ENCODE results near the gene TTLL9.

Gene TTLL9

DNA sequence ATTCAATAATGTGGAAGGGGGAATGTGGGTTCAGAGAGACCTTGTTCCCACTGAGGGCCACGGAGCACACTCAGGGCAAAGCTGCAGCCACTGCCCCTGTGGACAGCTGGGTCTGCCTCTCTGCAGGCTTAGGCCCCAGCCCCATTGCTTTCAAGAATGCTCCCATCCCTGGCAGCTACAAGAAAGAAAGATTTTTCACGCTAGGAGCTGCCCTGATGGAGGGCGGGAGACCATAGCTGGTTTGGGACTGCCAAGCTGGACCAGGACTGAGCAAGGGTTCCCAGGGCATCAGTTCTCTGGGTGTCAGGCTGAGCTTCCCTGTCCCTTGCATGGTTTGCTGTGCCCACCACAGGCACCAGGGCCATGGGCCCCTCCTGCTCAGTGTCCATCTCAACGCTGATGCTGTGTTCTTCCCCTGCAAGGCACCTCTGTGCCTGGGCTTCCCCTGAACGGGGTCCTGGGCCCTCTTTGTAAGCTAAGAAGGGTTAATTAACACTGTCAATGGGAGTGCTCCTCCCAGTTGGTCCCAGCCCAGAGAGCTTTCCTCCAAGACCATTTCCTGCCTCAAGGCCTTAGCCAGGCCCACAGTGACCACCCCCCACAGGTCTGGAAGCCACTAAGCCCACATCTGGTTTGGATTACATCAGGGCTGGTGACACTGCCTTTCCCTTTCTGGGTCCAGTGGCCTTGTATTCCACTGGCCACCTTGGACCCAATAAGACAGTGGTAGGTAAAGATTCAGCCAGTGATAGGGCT is 33.4 kb upstream of the TTLL9 start:
- DNase-seq = no peak

- no peak for DNase-seq
Measured at GRCh38 chr20:31837896-31838397, 32.5 kb upstream of the TTLL9 start.

- DNase-seq = no peak
Measured at GRCh38 chr20:31838646-31839292, 31.7 kb upstream of the TTLL9 start.

DNA sequence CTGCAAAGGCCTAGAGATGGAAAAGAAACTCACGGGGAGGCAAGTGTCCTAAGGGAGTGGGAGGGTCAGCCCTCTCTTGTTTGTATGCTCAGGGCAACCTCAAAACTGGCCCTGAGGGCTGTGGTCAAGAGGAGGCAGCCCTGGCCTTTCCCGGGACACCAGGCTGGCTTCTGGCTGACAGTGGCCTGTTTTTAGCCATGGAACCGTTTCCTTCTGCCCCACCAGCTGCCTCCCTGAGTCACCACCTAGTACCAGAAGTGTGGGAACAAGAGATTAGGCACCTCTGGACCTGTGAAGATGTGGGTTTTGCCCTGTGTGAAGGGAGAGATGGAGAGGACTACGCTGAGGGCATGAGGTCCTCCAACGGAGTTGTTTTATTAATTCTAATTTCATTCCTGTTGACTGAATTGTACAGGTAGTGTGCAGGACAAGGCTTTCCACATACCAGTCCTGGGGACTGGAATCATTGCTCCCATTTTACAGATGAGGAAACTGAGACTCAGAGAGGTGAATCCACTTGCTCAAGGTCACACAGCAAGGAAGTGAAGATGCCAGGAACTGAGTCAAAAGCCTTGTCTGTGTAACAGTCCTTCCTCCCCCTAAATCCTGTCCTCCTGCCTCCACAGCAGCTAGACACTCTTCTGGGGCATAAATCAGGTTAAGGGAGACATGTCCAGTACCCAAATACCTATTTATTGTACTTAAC is 30.5 kb upstream of the TTLL9 start:
- no peak for DNase-seq

DNA sequence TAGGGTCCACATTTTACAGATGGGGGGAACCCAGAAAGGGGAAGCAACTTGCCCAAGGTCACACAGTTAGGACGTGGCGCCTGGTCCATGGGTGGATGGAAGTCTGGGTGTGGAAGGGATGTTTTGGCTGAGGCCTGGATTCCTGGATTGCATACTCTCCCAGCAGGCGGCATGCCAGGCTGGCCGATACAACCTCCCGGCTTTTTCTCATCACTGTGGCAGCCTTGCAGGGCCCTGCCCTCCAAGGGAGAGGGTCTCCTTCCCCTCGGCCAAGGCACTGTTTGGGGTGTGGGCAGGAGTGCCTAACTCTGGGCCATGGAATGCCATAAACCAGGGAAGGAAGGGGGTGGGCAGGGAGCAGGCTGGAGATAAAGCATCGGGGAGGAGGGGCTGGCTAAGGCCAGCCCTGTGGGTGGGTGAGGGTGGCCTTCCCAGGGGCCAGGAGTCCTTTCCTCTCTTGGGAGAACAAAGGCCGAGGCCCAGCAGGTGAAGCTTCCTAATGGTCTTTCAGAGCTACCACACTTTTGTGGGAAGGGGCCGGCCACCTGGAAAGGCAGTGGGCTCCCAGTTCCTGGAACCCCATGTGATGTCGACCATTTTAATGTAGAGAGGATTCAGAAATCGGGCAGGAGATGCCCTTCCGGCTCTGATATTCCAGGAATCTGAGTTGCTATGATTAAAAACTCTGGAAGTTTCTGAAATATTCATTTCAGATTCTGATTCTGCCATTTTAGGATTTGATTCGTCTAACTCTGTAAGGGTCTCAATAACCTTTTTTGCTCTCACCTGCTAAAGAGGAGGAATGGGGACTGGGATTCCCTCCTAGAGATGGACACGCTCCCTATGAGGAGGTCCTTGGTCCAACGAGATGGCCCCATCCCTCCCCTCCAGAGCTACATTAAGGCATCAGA is 29.3 kb upstream of the TTLL9 start:
- DNase-seq = no peak

DNA sequence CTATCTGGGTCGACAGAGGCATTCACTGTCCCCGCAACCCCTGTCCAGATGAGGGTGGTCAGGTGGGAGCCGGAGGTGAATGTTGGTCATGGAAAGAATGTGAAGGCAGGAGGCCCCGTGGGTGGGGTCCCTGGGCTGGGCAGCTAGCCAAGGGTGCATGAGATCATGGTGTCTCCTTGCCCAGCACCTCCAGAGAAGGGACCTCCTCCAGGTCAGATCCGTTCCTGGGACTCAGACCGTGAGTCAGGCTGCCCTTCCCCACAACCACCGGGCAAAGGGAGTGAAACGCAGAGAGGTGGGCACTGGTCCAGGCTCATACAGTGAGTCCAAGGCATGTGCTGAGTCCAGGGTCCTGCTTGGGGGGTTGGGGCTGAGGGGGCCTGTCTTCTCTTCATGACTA is 28.5 kb upstream of the TTLL9 start:
- DNase-seq = no peak

- no peak for DNase-seq
Measured at GRCh38 chr20:31842471-31843157, 27.8 kb upstream of the TTLL9 start.

DNA sequence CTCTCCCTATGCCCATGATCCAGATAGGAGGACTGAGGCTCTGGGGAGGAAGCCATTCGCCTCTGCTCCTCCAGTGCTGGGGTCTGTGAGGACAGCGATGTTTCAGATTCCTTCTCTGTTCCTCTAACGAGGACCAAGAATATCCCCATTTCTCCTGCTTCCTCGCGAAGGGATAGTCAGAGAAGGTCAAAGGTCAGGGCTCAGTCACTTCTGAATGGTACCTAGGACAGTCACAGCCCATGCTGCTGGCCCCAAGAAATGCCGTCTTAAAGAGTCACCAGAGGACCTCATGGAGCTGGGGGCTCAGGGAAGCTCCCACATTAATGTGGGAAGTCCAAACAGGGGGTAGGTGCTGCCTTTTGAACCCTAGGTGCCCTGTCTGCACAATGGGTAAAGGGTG is 27.1 kb upstream of the TTLL9 start:
- no peak for DNase-seq

DNA sequence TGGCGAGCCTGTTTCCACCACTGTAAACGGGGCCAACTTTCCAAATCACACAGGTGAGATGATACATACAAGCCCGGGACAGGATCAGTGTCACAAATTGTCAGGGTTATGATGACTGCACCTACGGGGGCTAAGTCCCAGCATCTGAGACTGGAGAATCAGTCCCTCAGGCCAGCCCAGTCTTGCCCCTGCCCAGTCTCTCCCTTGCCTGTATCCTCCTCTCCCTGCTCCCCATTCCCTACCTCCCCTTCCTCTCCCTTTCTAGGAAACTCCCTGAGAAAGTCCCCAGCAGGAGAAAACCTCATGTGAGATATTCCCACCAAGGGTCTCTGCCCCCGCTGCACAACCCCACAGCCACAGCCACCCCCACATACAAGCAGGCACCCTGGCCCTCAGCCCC is 26.6 kb upstream of the TTLL9 start:
- no peak for DNase-seq

- no peak for DNase-seq
Measured at GRCh38 chr20:31844737-31845299, 25.6 kb upstream of the TTLL9 start.

DNA sequence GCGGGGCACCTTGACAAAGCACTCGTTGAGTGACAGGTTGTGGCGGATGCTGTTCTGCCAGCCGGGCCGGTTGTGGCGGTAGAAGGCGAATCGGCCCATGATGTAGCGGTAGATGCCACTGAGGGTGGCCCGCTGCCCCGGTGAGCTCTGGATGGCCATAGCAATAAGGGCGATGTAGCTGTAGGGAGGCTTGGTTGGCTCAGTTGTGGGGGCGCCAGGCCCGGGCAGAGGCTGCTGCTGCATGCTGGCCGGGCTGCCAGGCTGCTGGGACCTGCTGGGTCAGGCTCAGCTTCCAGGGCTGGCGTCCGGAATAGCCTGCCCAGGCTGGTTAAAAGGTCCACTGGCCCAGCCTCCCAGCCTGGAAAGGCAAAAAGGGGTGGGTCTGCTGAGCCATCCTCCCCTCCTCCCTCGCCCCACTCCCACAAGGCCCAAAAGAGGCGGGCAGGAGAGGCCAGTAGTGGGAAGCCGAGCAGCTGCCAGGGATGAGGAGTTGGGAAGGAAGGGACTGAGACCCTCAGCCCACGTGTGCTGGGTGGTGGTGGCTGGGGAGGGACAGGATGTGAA is 25.1 kb upstream of the TTLL9 start, which contains the start of gene FOXS1:
Gene FOXS1 (minus strand): TSS at position 305 of the 564 bp plus-strand sequence. CDS start 62 bp downstream, at position 243.
- no peak for DNase-seq

DNA sequence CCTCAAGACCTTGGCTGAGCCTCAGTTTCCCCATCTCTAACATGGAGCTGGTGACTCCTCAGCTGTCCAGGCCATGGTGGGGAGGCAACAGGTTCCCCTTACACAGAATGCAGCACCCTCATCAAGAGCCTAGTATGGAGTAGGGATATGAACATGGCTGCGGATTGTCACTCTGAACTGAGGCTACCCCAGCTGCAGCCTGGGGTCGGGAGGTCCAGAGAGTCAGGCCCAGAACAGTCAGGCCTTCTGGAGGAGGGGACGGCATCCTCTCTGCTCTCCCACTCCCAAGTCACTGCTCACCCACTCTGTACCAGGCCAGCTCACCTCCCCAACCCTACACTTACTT is 23.7 kb upstream of the TTLL9 start:
- no peak for DNase-seq

GRCh38 chr20:31848088-31848999 is 22.1 kb upstream of the TTLL9 start:
- no peak for DNase-seq

DNA sequence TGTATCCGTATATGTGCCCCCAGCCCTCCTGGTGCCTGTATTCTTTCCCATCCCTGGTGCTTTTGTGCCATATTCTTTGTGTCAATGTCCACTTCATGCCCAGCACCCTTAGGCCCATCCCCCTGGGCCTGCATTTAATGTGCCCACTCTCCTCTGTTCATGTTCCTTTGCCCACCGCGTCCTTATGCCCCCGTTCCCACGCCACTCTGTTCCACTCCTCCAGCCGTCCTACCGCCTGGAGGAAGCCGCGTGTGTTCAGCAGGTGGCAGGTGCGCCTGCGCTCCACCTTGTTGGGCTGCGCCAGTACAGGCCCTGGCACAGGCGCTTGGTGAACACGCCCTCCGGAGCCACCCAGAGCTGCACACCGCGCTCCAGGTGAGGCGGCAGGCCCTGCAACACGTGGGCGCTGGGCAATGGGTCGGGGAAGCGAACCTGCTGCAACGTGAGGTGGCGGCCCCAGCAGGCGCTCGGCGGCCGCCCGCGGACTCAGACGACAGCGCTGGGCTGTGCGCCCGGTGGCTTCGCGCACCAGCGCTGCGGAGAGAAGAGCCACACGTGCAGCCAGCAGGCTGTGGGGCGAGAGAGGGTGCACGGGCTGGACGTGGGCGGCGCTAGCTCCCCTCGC is 21.0 kb upstream of the TTLL9 start:
- no peak for DNase-seq

DNA sequence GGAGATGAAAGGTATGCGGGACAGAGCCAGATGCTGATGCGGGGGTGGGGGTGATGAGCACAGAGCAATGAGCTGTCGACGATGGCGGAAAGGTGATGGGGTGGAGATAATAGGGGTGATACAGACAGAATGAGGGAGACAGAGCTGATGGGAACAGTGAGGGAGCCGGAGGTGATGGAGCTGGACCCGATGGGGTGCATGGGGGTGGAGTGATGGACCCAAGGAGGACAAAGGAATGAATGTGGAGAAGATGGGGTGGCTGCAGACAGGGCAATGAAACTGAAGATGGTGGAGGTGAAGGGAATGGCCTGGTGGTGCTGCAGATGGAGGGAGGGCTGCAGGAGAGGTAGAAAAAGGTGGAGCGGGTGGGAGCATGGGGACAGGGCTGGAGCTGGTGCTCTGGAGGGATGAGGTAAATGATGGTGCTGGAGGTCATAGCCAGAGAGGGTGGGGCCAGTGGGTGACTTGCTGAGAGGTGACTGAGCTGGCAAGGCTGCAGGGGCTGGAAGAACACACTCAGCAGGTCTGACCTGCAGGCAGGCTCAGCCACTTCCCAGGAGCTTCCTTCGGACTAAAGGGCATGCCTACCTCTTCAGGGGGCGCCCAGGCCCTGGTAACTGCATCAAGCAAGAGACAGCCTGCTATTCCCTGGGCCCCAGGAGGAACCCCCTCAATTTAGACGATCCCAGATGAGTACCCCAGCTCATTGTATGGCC is 19.0 kb upstream of the TTLL9 start:
- no peak for DNase-seq

GRCh38 chr20:31853481-31853880 is 17.0 kb upstream of the TTLL9 start:
- no peak for DNase-seq

DNA sequence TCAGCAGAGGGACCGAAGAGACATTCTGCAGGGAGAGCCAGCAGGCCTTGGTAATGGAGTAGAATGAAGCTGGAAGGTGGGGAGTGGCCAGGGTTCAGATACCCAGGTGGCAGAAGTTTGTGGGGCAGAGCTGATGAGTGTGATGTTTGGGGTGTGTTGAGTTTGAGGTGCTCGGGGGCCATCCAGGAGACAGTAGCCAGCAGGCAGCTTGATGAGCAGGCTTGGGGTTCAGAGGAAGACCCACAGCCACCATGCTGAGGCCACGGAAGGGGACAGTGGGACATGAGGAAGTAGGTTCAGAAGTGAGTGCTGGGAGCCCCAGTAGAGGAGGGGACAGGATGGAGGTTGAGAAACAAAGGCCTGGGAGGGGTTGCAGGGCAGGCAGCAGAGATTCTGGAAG is 13.9 kb upstream of the TTLL9 start:
- DNase-seq = no peak

- DNase-seq = no peak
Measured at GRCh38 chr20:31857861-31858759, 12.3 kb upstream of the TTLL9 start.

Measured in NCI-H2081 treated with DMSO at 0.1 percent for 48 hours (cell line).